Hepatocyte (in vitro differentiated cells): ENCODE results near the gene GEN1. TPM values are rescaled to one million over a fixed set of nuclear protein-coding genes. Genes with fewer than 3 reads are reported as not detected.

Source experiments
- DNase-seq: peaks from one replicate; pipeline ENCODE4 v3.0.0-alpha.2; 2016; ENCODE audit warnings: low spot score
- H2AFZ ChIP-seq: fragments of 200-600 bp; sonication (generic); 2 replicates; pipeline ENCODE4 v1.6.0; 2016; ENCODE audit warnings: antibody characterized with exemption, mild to moderate bottlenecking
- H3K27ac ChIP-seq: fragments of 200-600 bp; sonication (generic); 2 replicates; pipeline ENCODE4 v1.5.1; 2016; ENCODE audit warnings: mild to moderate bottlenecking
- H3K27me3 ChIP-seq: fragments of 200-600 bp; sonication (generic); 2 replicates; pipeline ENCODE4 v1.6.1; 2016
- H3K36me3 ChIP-seq: fragments of 200-600 bp; sonication (generic); replicated peaks from 2 replicates; pipeline ENCODE4 v1.5.1; 2016; ENCODE audit warnings: low read depth; ENCODE audit not compliant: insufficient read depth
- H3K4me1 ChIP-seq: fragments of 200-600 bp; sonication (generic); 2 replicates; pipeline ENCODE4 v1.5.1; 2016; ENCODE audit warnings: mild to moderate bottlenecking, moderate library complexity; ENCODE audit not compliant: insufficient read depth
- H3K4me2 ChIP-seq: fragments of 200-600 bp; sonication (generic); 2 replicates; pipeline ENCODE4 v1.6.0; 2016
- H3K4me3 ChIP-seq: fragments of 200-600 bp; sonication (generic); 2 replicates; pipeline ENCODE4 v1.5.1; 2016; ENCODE audit warnings: mild to moderate bottlenecking
- H3K79me2 ChIP-seq: fragments of 200-600 bp; sonication (generic); 2 replicates; pipeline ENCODE4 v1.6.0; 2017; ENCODE audit warnings: mild to moderate bottlenecking
- H3K9me2 ChIP-seq: fragments of 200-600 bp; sonication (generic); replicated peaks from 2 replicates; pipeline ENCODE4 v1.6.0; 2017; ENCODE audit warnings: mild to moderate bottlenecking; ENCODE audit not compliant: insufficient read depth
- H3K9me3 ChIP-seq: fragments of 200-600 bp; sonication (generic); 2 replicates; pipeline ENCODE4 v1.5.1; 2016; ENCODE audit warnings: low read depth, mild to moderate bottlenecking
- H4K20me1 ChIP-seq: fragments of 200-600 bp; sonication (generic); 2 replicates; pipeline ENCODE4 v1.6.0; 2016; ENCODE audit warnings: mild to moderate bottlenecking; ENCODE audit not compliant: insufficient read depth, poor library complexity, severe bottlenecking
- EZH2 ChIP-seq: fragments of 200-600 bp; sonication (generic); IDR thresholded peaks from 2 replicates; pipeline ENCODE4 v1.6.1; 2016; ENCODE audit warnings: antibody characterized with exemption, mild to moderate bottlenecking, borderline replicate concordance
- EZH2phosphoT487 ChIP-seq: fragments of 200-600 bp; sonication (generic); IDR thresholded peaks from one replicate; pipeline ENCODE4 v1.6.1; 2018; ENCODE audit warnings: antibody characterized with exemption, mild to moderate bottlenecking, low read depth, moderate library complexity; ENCODE audit not compliant: unreplicated experiment, severe bottlenecking
- WGBS: methylation state at CpG from one replicate; pipeline ENCODE4 v1.1.6; 2016; ENCODE audit warnings: low lambda C conversion rate; ENCODE audit errors: missing lambda C conversion rate; 5-methylcytosine and 5-hydroxymethylcytosine counted together
- polyA plus RNA-seq: library from polyadenylated mRNA; unstranded; fragments of >200 nt; fragmentation: Nextera tagmentation; extraction: Ambion mirVana; gene quantifications from 2 replicates; pipeline ENCODE4 v1.2.1, GENCODE V29; 2016
- total RNA-seq: library from RNA; depleted of rRNA; stranded (reverse); fragments of >200 nt; gene quantifications from 2 replicates; pipeline ENCODE4 v1.2.3, GENCODE V29; 2014
- TF ChIP-seq, protein P1 (sequence below): fragments of 200-600 bp; sonication (generic); IDR thresholded peaks from 2 replicates; pipeline ENCODE4 v1.5.1; 2016; ENCODE audit warnings: antibody characterized with exemption, mild to moderate bottlenecking; ENCODE audit not compliant: poor library complexity

Gene GEN1
- total and polyA plus RNA-seq, 2 experiments from 2014 or later = 3.2 to 15.7 TPM

DNA sequence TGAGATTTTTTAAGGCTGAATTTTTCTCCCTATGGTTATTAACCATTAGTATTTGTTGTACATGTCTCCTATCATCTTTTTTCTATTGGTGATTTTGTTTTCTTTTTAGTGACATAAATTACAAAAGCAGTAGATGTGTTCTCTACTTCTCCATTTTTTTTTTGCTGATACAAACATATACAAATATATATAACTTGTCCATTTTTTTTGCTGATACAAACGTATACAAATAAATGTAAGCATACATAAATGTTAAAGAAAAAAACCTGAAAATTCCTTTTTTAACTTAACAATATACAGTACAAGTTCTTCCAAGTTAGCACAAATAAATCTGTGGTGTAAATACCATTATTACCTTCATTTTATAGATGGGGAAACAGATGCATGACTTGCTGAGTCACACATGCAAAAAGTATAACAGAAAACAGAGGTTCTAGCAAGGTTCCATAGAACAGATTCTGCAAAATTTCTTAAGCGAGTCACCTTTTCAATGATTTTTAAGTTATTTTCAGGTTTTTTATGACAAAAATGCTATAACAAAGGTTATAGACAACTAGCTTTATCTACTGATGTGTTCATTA, 64.4 kb downstream of the GEN1 start:
- no peaks in the 10 kb centered on the region for H3K79me2 ChIP-seq
- DNase-seq = no peak
- H3K36me3 ChIP-seq = no peaks in the 10 kb centered on the region
- no peaks in the 10 kb centered on the region for H3K9me2 ChIP-seq
- H3K27me3 ChIP-seq = no peaks in the 10 kb centered on the region
- H3K4me1 ChIP-seq = no peaks in the 10 kb centered on the region
- no peak overlapping the region for H3K27ac ChIP-seq
- no peaks in the 10 kb centered on the region for H4K20me1 ChIP-seq
- no peak overlapping the region for H3K4me3 ChIP-seq
- TF ChIP-seq EZH2phosphoT487 (no peak), EZH2 (no peak)
- TF ChIP-seq, protein P1, sequence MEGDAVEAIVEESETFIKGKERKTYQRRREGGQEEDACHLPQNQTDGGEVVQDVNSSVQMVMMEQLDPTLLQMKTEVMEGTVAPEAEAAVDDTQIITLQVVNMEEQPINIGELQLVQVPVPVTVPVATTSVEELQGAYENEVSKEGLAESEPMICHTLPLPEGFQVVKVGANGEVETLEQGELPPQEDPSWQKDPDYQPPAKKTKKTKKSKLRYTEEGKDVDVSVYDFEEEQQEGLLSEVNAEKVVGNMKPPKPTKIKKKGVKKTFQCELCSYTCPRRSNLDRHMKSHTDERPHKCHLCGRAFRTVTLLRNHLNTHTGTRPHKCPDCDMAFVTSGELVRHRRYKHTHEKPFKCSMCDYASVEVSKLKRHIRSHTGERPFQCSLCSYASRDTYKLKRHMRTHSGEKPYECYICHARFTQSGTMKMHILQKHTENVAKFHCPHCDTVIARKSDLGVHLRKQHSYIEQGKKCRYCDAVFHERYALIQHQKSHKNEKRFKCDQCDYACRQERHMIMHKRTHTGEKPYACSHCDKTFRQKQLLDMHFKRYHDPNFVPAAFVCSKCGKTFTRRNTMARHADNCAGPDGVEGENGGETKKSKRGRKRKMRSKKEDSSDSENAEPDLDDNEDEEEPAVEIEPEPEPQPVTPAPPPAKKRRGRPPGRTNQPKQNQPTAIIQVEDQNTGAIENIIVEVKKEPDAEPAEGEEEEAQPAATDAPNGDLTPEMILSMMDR = no peak
- WGBS = 89% methylated on average over 2 of the region's 2 CpGs
- no peak overlapping the region for H3K4me2 ChIP-seq
- H3K9me3 ChIP-seq = no peaks in the 10 kb centered on the region
- no peak overlapping the region for H2AFZ ChIP-seq

- Histone ChIP-seq H2AFZ (no peak overlapping the region), H3K27me3 (no peaks in the 10 kb centered on the region), H3K79me2 (no peaks in the 10 kb centered on the region), H3K27ac (no peak overlapping the region), H3K36me3 (no peaks in the 10 kb centered on the region), H3K9me2 (no peaks in the 10 kb centered on the region), H3K9me3 (no peaks in the 10 kb centered on the region), H3K4me2 (no peak overlapping the region), H4K20me1 (no peaks in the 10 kb centered on the region), H3K4me1 (no peaks in the 10 kb centered on the region), H3K4me3 (no peak overlapping the region)
- 76% methylated on average over 3 of the region's 3 CpGs for WGBS
- no peak for DNase-seq
- TF ChIP-seq EZH2phosphoT487 (no peak), EZH2 (no peak)
- TF ChIP-seq, protein P1 = no peak
Measured at GRCh38 chr2:17821080-17821479, 67.1 kb downstream of the GEN1 start.

- no peaks in the 10 kb centered on the region for H3K9me2 ChIP-seq
- H3K9me3 ChIP-seq = no peaks in the 10 kb centered on the region
- DNase-seq = no peak
- H3K79me2 ChIP-seq = no peaks in the 10 kb centered on the region
- no peak overlapping the region for H3K4me2 ChIP-seq
- no peaks in the 10 kb centered on the region for H3K4me1 ChIP-seq
- H3K27me3 ChIP-seq = no peaks in the 10 kb centered on the region
- WGBS = 75% methylated on average over 7 of the region's 7 CpGs
- H4K20me1 ChIP-seq = no peaks in the 10 kb centered on the region
- no peak overlapping the region for H2AFZ ChIP-seq
- H3K27ac ChIP-seq = no peak overlapping the region
- no peak overlapping the region for H3K4me3 ChIP-seq
- H3K36me3 ChIP-seq = no peaks in the 10 kb centered on the region
- TF ChIP-seq, protein P1 = no peak
- TF ChIP-seq EZH2phosphoT487 (no peak), EZH2 (no peak)
Measured at GRCh38 chr2:17821535-17822444, 67.9 kb downstream of the GEN1 start.
